Cortex of kidney (tissue), 1 donor: ENCODE results near the gene CCL7.

Experiments used
- DNase-seq: peaks from one replicate; lab custom pipeline; 2025; lab: John Stamatoyannopoulos, UW

CCL7 gene

GRCh38 chr17:34246881-34247280 is 23.1 kb upstream of the CCL7 start:
- no peak for DNase-seq

GRCh38 chr17:34248511-34249024 is 21.5 kb upstream of the CCL7 start:
- no peak for DNase-seq

GRCh38 chr17:34249061-34249460 is 21.0 kb upstream of the CCL7 start:
- DNase-seq = no peak

- DNase-seq = no peak
Observed at GRCh38 chr17:34249478-34249877, 20.5 kb upstream of the CCL7 start.

GRCh38 chr17:34251186-34251585 is 18.8 kb upstream of the CCL7 start:
- DNase-seq = no peak

- no peak for DNase-seq
Observed at GRCh38 chr17:34252095-34252443, 18.0 kb upstream of the CCL7 start.

- DNase-seq = no peak
Observed at GRCh38 chr17:34252444-34253138, 17.4 kb upstream of the CCL7 start.

GRCh38 chr17:34253139-34253525 is 16.9 kb upstream of the CCL7 start:
- no peak for DNase-seq

GRCh38 chr17:34254146-34254545 is 15.9 kb upstream of the CCL7 start:
- DNase-seq = no peak

- DNase-seq = no peak
Observed at GRCh38 chr17:34254651-34255380, 15.2 kb upstream of the CCL7 start, which contains the start of gene CCL2. Gene CCL2, plus strand, starts transcription at chr17:34255285. Its CDS starts 65 bp downstream, at chr17:34255350.

- no peak for DNase-seq
Observed at GRCh38 chr17:34255381-34255732, 14.7 kb upstream of the CCL7 start.

- DNase-seq = no peak
Observed at GRCh38 chr17:34255841-34256240, 14.2 kb upstream of the CCL7 start.

- DNase-seq = no peak
Observed at GRCh38 chr17:34257299-34257985, 12.6 kb upstream of the CCL7 start.

GRCh38 chr17:34257986-34258326 is 12.1 kb upstream of the CCL7 start:
- DNase-seq = no peak

- DNase-seq = no peak
Observed at GRCh38 chr17:34259146-34259545, 10.9 kb upstream of the CCL7 start.

- DNase-seq = no peak
Observed at GRCh38 chr17:34260861-34261260, 9.2 kb upstream of the CCL7 start.

GRCh38 chr17:34261568-34262337 is 8.3 kb upstream of the CCL7 start:
- DNase-seq = no peak

- DNase-seq = no peak
Observed at GRCh38 chr17:34265711-34266110, 4.3 kb upstream of the CCL7 start.

- no peak for DNase-seq
Observed at GRCh38 chr17:34275881-34276280, 5.9 kb downstream of the CCL7 start.

GRCh38 chr17:34276826-34277225 is 6.8 kb downstream of the CCL7 start:
- no peak for DNase-seq

GRCh38 chr17:34283571-34283970 is 13.6 kb downstream of the CCL7 start:
- no peak for DNase-seq

- no peak for DNase-seq
Observed at GRCh38 chr17:34285286-34285792, 15.3 kb downstream of the CCL7 start, which contains the start of gene CCL11. Gene CCL11, plus strand, starts transcription at chr17:34285742. Its CDS starts 67 bp downstream, at chr17:34285809.
